GM23338 (cell line): ENCODE results near the gene ADCYAP1.

Source experiments
- CREB1 ChIP-seq: fragments of 250-450 bp; sonication (Bioruptor Pico); IDR thresholded peaks from 2 replicates; pipeline ENCODE4 v1.5.0; 2020; ENCODE audit warnings: low read depth, mild to moderate bottlenecking, moderate library complexity
- CTCF ChIP-seq, 2 experiments: fragments of 200-600 bp in 1 of 2; sonication (generic) in 1 of 2; conservative IDR thresholded peaks; 2 replicates each; pipeline versions ENCODE4 v1.5.1 to v1.6.1; 2016 to 2017; ENCODE audit warnings: antibody characterized with exemption in 2 of 2, low read depth in 2 of 2, mild to moderate bottlenecking in 2 of 2, moderate library complexity in 1 of 2

GRCh38 chr18:919078-919477, 14.4 kb downstream of the ADCYAP1 start:
- no peak for TF ChIP-seq CTCF (conservative IDR thresholded peaks at IDR 0.05; ENCODE audit: low read depth in 2 of 2)
- no peak for TF ChIP-seq CREB1
